Measurements from ENCODE around the gene ZNF547.
"Not testable (repeated sequence)": the region's sequence is repeated elsewhere in the genome, so short reads cannot be mapped to it uniquely, and the experiment has no call there.

ZNF547 gene

GRCh38 chr19:57374647-57375046 is 11.3 kb downstream of the ZNF547 start:
- not testable (repeated sequence) for DNase-seq (ENCODE audit: low read depth in 2 of 2)

DNA sequence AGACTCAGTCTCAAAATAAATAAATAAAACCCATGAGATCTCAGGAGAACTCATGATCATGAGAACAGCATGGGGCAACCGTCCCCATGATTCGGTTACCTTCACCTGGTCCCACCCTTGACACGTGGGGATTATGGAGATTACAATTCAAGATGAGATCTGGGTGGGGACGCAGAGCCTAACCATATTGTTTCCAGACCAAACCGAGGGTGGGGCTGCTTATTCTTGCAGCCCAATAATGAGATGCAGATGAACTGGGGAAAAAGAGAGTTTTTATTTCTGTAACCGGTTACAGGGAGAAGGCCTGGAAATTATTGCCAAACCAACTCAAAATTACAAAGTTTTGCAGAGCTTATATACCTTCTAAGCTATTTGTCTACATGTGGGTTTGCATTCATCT is 12.8 kb downstream of the ZNF547 start:
- no peak for DNase-seq (ENCODE audit: low read depth in 2 of 2)

DNA sequence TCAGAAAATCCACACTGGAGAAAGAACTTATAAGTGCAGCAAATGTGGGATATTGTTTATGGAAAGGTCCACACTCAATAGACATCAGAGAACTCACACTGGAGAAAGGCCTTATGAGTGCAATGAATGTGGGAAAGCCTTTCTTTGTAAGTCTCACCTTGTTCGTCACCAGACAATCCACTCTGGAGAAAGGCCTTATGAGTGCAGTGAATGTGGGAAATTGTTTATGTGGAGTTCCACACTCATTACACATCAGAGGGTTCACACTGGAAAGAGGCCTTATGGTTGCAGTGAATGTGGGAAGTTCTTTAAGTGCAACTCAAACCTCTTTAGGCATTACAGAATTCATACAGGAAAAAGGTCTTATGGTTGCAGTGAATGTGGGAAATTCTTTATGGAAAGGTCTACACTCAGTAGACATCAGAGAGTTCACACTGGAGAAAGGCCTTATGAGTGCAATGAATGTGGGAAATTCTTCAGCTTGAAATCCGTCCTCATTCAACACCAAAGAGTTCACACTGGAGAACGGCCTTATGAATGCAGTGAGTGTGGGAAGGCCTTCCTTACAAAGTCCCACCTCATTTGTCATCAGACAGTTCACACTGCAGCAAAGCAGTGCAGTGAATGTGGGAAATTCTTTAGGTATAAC is 14.3 kb downstream of the ZNF547 start:
- DNase-seq (ENCODE audit: low read depth in 2 of 2) = no peak

DNA sequence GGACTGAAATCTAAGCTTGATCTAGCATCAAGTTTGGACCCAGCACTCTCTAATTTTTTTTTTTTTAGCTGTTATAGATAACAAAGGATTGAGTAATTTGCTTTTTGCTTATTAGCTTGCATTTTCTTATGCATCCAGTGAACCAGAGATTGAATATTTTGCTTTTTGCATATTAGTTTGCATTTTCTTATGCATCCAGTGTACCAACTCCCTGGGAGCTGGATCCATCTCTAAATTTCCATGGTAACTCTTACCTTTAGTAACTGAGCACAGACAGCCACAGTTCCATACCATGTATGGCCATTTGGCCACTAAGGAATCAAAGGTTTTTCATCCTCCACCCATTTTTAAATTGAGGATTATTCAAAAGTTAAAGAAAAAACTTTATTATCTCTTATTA is 17.6 kb downstream of the ZNF547 start:
- no peak for DNase-seq (ENCODE audit: low read depth in 2 of 2)

GRCh38 chr19:57382806-57383488 is 19.6 kb downstream of the ZNF547 start:
- no peak for DNase-seq (ENCODE audit: low read depth in 2 of 2)

- no peak for DNase-seq (ENCODE audit: low read depth in 2 of 2)
Measured at GRCh38 chr19:57389194-57389729, 25.9 kb downstream of the ZNF547 start.

GRCh38 chr19:57389730-57390598 is 26.6 kb downstream of the ZNF547 start, which contains the start of gene ZNF548:
ZNF548 (plus strand) TSS chr19:57389854; CDS start chr19:57390100, 246 bp downstream.
- DNase-seq (ENCODE audit: low read depth in 2 of 2) = peak; percentile 91 to 95

GRCh38 chr19:57395710-57396109 is 32.4 kb downstream of the ZNF547 start:
- no peak for DNase-seq (ENCODE audit: low read depth in 2 of 2)

DNA sequence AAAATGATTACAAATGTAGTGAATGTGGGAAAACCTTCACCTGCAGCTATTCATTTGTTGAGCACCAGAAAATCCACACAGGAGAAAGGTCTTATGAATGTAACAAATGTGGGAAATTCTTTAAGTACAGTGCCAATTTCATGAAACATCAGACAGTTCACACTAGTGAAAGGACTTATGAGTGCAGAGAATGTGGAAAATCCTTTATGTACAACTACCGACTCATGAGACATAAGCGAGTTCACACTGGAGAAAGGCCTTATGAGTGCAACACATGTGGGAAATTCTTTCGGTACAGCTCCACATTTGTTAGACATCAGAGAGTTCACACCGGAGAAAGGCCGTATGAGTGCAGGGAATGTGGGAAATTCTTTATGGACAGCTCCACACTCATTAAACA is 35.5 kb downstream of the ZNF547 start:
- no peak for DNase-seq (ENCODE audit: low read depth in 2 of 2)

- no peak for DNase-seq (ENCODE audit: low read depth in 2 of 2)
Measured at GRCh38 chr19:57403737-57404563, 40.6 kb downstream of the ZNF547 start.

DNA sequence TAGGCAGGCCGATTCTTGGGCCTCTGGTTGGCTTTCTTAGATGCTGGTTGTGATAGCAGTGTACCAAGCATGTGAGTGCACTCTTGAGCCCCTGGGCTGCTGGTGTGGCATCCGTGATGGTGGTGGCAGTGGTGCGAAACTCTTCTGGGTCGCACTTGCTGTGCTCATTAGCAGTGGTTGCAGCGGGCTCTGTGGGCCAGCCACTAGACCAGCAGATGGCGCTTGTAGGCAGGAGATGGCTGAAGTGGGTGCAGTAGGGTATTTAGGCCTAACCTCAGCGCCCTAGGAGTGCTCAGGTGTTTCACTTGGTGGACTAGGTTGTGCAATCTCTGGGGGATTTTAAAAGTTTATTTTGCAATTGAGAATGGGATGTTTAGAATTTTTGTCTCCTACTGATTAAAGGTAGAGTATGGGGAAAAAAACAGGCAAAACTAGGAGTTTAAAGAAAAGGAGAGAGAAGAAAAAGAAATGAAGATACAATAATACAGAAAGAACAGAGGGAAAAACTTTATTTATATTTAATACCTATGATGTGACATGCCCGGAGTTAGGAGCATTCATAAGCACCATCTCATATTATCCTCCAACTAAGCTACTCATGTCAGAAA is 43.3 kb downstream of the ZNF547 start:
- peak; percentile 49 to 66 for DNase-seq (ENCODE audit: low read depth in 2 of 2)

DNA sequence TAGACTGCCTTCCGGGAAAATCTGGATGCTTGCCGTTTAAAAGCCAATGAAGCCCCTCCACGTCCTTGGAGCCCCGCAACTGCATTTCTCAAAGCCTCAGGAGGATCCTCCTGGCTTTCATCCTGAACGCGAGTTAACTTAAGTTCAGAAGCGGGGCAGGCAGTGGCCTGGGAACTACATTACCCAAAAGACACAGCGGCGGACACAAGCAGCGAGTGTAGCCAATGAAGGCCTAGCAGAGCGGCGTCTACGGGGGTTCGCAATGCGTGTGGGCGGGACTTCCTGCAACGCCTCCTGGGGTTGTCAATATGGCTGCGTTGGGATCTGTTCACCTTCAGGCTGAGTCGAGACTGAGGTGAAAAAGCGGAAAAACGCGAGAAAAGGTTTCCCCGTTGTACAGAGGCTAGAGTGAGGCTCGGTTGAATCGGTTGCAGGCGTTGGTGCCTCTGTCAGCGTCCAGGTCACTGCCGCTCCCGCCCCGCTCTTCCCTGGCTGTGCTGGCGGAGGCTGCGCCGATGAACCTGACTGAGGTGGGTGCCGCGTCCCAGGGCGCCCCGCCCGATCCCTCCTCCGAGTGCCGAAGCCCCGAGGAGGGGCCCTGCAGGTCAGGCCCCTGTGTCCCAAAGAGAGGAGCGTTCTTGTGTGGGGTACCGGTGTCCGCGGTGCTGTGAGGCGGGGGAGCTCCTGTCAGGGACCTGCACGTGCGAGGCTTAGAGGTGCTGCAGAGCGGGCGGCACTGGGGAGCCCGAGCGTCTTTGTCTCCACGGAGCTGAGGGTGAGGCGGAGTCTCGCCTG is 47.7 kb downstream of the ZNF547 start, which contains the start of gene ZNF17:
Gene ZNF17 (plus strand): TSS at position 285 of the 795 bp plus-strand sequence. CDS start 2,455 bp downstream, outside the sequence.
- DNase-seq (ENCODE audit: low read depth in 2 of 2) = peak; percentile 89 to 90

DNA sequence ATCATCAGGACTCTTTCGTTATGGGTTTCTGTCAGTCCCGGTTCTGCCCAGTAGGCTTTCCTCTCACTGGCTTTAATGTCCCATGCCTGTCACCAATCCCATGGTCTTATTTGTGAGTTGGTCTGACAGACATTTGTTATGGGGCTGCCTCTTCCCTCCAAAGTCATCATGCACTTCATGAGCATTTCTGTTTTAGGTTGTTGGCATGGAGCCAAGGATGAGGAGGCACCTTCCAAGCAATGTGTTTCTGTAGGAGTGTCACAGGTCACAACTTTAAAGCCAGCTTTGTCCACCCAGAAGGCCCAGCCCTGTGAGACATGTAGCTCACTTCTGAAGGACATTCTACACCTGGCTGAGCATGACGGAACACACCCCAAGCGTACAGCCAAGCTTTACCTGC is 56.1 kb downstream of the ZNF547 start:
- DNase-seq (ENCODE audit: low read depth in 2 of 2) = no peak

GRCh38 chr19:57421037-57421436 is 57.7 kb downstream of the ZNF547 start:
- no peak for DNase-seq (ENCODE audit: low read depth in 2 of 2)
